NK-92 (cell line): Measurements from ENCODE around the gene MYDGF.

Experiments
- DNase-seq: peaks from one replicate; lab custom pipeline; 2025; ENCODE audit not compliant: unreplicated experiment; lab: John Stamatoyannopoulos, UW

The MYDGF gene

GRCh38 chr19:4676955-4677731 lies 7.0 kb upstream of the MYDGF start:
- DNase-seq: no peak

GRCh38 chr19:4675346-4675745 lies 5.2 kb upstream of the MYDGF start:
- no peak for DNase-seq

- no peak for DNase-seq
Measured at GRCh38 chr19:4673726-4674125, 3.6 kb upstream of the MYDGF start.

- no peak for DNase-seq
Measured at GRCh38 chr19:4673216-4673615, 3.1 kb upstream of the MYDGF start.

- no peak for DNase-seq
Measured at GRCh38 chr19:4671185-4671851, 1.2 kb upstream of the MYDGF start.

GRCh38 chr19:4664642-4665041 lies 5.5 kb downstream of the MYDGF start:
- DNase-seq: no peak

- DNase-seq: no peak
Measured at GRCh38 chr19:4662812-4663211, 7.3 kb downstream of the MYDGF start.

GRCh38 chr19:4662020-4662695 lies 8.0 kb downstream of the MYDGF start:
- no peak for DNase-seq

- no peak for DNase-seq
Measured at GRCh38 chr19:4660993-4661392, 9.1 kb downstream of the MYDGF start.

GRCh38 chr19:4660181-4660791 lies 9.9 kb downstream of the MYDGF start:
- DNase-seq: no peak

GRCh38 chr19:4657835-4658234 lies 12.3 kb downstream of the MYDGF start:
- no peak for DNase-seq

- no peak for DNase-seq
Measured at GRCh38 chr19:4657262-4657661, 12.9 kb downstream of the MYDGF start.

- DNase-seq: no peak
Measured at GRCh38 chr19:4656102-4656501, 14.0 kb downstream of the MYDGF start.

- no peak for DNase-seq
Measured at GRCh38 chr19:4654437-4655361, 15.4 kb downstream of the MYDGF start.

- no peak for DNase-seq
Measured at GRCh38 chr19:4653793-4654436, 16.2 kb downstream of the MYDGF start.

- no peak for DNase-seq
Measured at GRCh38 chr19:4652075-4652474, 18.1 kb downstream of the MYDGF start.

GRCh38 chr19:4650159-4650558 lies 20.0 kb downstream of the MYDGF start:
- no peak for DNase-seq

- no peak for DNase-seq
Measured at GRCh38 chr19:4649392-4650047, 20.6 kb downstream of the MYDGF start.
